ENCODE results near the gene HMX1. TPM values are rescaled to one million over a fixed set of nuclear protein-coding genes. Genes with fewer than 3 reads are reported as not detected.

HMX1 gene
- total RNA-seq, 1 experiment from 2014 or later, result not detected

DNA sequence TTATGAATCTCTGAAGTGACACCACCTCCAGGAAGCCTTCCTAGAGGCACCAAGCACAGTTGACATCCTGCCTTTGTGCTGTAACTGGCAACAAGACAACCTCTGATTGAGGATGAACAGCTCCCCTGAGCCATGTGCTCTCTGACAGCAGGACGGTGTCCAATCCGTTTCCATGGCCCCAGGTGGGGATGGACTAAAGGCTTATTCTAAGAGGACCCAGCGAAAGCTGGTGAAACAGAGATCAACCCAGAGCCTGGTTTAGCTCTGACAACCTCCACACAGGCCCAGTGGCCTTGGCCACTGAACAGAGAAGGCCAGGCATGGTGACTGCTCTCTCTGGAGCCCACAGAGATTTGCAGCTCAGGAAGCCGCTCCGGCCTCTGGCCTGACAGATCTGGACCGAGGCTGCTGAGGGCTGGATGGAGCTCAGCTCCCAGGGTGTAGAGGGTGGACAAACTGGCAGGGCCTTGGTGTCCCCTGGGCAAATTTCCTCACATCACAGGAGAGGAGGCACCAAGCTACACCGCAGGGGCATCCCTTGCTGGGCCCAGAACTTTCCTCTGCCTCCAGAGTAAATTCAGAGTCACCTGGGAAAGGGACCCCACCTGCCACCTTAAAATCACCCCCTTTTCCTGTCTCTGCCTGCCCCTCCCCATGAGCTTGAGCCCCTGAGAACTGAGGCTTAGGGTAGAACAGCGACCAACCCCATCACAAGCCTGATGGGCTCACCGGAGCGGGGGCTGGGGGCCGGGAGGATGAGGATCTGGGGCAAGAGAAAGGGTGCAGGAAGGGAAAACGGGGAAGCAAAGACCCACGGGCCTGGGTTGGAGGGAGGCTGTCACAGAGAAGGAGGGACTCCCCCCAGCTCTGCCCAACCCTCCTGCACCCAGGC lies 40.2 kb downstream of the HMX1 start:
- POLR2A ChIA-PET, result no interaction called here
- DNase-seq (ENCODE audit: unreplicated experiment), result no peak
- Mint-ChIP-seq H3K4me3 (ENCODE audit: unreplicated experiment) (no peak overlapping the region), H3K27me3 (ENCODE audit: insufficient read depth, unreplicated experiment) (no peaks in the 10 kb centered on the region), H3K36me3 (ENCODE audit: insufficient read depth, unreplicated experiment) (no peaks in the 10 kb centered on the region), H3K27ac (ENCODE audit: low read depth, unreplicated experiment) (no peak overlapping the region), H3K9me3 (ENCODE audit: unreplicated experiment) (peaks cover 8% of the 10 kb centered on the region), H3K4me1 (ENCODE audit: insufficient read depth, unreplicated experiment) (no peaks in the 10 kb centered on the region)
- intact Hi-C loops (cut with micrococcal nuclease), result no loop called here
- BruUV-seq (replicated peaks), result no TSS peak
- CTCF ChIA-PET, result interaction anchor here (0.8 to 1.2 kb wide), 3 partner anchors 24 to 168 kb away, joined by 3 read pairs; no protein-coding TSS in a partner anchor
- TF ChIP-seq, protein P1, sequence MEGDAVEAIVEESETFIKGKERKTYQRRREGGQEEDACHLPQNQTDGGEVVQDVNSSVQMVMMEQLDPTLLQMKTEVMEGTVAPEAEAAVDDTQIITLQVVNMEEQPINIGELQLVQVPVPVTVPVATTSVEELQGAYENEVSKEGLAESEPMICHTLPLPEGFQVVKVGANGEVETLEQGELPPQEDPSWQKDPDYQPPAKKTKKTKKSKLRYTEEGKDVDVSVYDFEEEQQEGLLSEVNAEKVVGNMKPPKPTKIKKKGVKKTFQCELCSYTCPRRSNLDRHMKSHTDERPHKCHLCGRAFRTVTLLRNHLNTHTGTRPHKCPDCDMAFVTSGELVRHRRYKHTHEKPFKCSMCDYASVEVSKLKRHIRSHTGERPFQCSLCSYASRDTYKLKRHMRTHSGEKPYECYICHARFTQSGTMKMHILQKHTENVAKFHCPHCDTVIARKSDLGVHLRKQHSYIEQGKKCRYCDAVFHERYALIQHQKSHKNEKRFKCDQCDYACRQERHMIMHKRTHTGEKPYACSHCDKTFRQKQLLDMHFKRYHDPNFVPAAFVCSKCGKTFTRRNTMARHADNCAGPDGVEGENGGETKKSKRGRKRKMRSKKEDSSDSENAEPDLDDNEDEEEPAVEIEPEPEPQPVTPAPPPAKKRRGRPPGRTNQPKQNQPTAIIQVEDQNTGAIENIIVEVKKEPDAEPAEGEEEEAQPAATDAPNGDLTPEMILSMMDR (IDR thresholded peaks at IDR 0.05; ENCODE audit: unreplicated experiment), result no peak

DNA sequence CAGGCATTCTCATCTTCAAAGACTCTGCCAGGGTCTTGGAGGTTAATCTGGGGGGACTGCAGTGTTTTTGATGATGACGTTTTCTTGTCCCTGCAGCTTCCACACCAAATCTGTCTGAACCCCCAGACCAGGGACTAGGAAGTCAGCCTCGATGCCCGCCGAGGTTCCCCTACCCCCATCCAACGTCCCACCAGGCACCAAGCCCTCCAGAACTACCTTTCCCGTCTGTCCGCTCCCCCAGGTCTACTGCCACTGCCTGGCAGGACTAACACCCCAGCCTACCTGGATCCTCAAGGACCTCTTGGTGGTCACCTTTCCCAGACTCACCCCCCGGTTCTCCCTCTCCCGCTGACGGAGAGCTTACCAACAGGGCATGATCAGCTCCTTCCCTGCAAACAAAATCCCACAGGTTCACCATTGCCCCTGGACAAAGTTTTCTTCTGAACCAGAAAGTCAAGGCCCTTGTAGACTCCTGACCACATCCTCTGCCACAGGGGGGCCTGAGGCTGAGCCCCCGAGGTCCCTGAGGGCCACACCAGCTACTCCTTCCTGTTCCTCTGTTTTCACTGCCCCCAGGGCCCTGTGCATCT lies 40.9 kb downstream of the HMX1 start:
- ChIA-PET CTCF (interaction anchor here (0.8 to 1.2 kb wide), 2 partner anchors 24 to 168 kb away, joined by 3 read pairs; no protein-coding TSS in a partner anchor), POLR2A (no interaction called here)
- H3K36me3 Mint-ChIP-seq (ENCODE audit: insufficient read depth, unreplicated experiment), result no peaks in the 10 kb centered on the region
- intact Hi-C loops (cut with micrococcal nuclease), result no loop called here
- no peaks in the 10 kb centered on the region for H3K4me1 Mint-ChIP-seq (ENCODE audit: insufficient read depth, unreplicated experiment)
- no TSS peak for BruUV-seq (replicated peaks)
- no peaks in the 10 kb centered on the region for H3K27me3 Mint-ChIP-seq (ENCODE audit: insufficient read depth, unreplicated experiment)
- no peak for DNase-seq (ENCODE audit: unreplicated experiment)
- TF ChIP-seq, protein P1 (IDR thresholded peaks at IDR 0.05; ENCODE audit: unreplicated experiment), result no peak
- H3K27ac Mint-ChIP-seq (ENCODE audit: low read depth, unreplicated experiment), result no peak overlapping the region
- no peak overlapping the region for H3K4me3 Mint-ChIP-seq (ENCODE audit: unreplicated experiment)
- H3K9me3 Mint-ChIP-seq (ENCODE audit: unreplicated experiment), result peaks cover 8% of the 10 kb centered on the region

DNA sequence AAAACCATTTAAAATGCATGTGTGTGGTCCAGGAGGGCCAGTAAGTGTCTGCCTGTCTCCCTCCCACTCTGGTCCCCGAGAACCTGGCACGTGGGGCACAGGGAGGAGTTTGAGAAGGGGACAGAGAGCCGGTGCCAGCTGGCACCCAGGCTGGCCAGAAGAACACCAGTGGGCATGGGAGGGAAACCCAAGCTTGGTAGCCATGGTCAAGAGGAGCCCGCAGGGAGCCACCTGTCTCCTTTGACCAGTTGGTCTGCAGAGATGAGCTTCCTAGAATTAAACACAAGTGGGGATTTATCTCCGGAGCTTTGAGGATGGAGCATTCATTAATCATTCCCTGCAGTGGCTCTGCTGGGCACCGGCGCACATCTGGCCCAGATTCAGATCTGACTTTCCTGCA lies 41.6 kb downstream of the HMX1 start:
- no peak overlapping the region for H3K27ac Mint-ChIP-seq (ENCODE audit: low read depth, unreplicated experiment)
- no peak overlapping the region for H3K4me3 Mint-ChIP-seq (ENCODE audit: unreplicated experiment)

DNA sequence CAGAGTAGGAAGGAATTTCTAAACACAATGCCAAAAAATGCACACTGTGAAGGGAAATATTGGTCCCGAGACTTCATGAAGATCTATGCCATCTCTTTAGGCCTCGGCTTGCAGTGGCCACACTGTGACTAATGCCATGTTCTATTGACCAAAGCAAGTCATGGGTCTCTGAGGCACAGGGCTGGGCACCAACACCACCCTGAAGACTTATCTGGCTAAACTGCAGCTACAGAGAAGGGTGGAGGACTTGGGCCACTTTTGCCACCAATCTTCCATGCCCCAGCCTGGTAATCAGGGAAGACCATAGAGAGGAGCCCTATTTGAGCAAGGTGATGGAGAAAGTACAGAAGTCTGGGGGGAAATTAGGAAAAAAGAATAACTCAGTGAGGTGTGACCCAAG lies 42.1 kb downstream of the HMX1 start:
- Mint-ChIP-seq H3K27ac (ENCODE audit: low read depth, unreplicated experiment) (no peak overlapping the region), H3K4me1 (ENCODE audit: insufficient read depth, unreplicated experiment) (no peaks in the 10 kb centered on the region), H3K36me3 (ENCODE audit: insufficient read depth, unreplicated experiment) (no peaks in the 10 kb centered on the region), H3K9me3 (ENCODE audit: unreplicated experiment) (peaks cover 8% of the 10 kb centered on the region), H3K27me3 (ENCODE audit: insufficient read depth, unreplicated experiment) (no peaks in the 10 kb centered on the region), H3K4me3 (ENCODE audit: unreplicated experiment) (no peak overlapping the region)
- intact Hi-C loops (cut with micrococcal nuclease), result no loop called here
- BruUV-seq (replicated peaks), result no TSS peak
- DNase-seq (ENCODE audit: unreplicated experiment), result no peak
- ChIA-PET POLR2A (no interaction called here), CTCF (no interaction called here)
- TF ChIP-seq, protein P1 (IDR thresholded peaks at IDR 0.05; ENCODE audit: unreplicated experiment), result no peak

More for the DNA sequence above, 41.6 kb downstream of the HMX1 start:
- Mint-ChIP-seq H3K9me3 (ENCODE audit: unreplicated experiment) (peaks cover 8% of the 10 kb centered on the region), H3K36me3 (ENCODE audit: insufficient read depth, unreplicated experiment) (no peaks in the 10 kb centered on the region), H3K4me1 (ENCODE audit: insufficient read depth, unreplicated experiment) (no peaks in the 10 kb centered on the region), H3K27me3 (ENCODE audit: insufficient read depth, unreplicated experiment) (no peaks in the 10 kb centered on the region)
- ChIA-PET POLR2A (no interaction called here), CTCF (no interaction called here)
- DNase-seq (ENCODE audit: unreplicated experiment), result no peak
- TF ChIP-seq, protein P1 (IDR thresholded peaks at IDR 0.05; ENCODE audit: unreplicated experiment), result no peak
- intact Hi-C loops (cut with micrococcal nuclease), result no loop called here
- no TSS peak for BruUV-seq (replicated peaks)
